ENCODE results near the gene INSM1. TPM values are rescaled to one million over a fixed set of nuclear protein-coding genes. Genes with fewer than 3 reads are reported as not detected.

INSM1 gene
- total RNA-seq, 1 donor from 2014 or later, result not detected

GRCh38 chr20:20363434-20363798 lies 4.5 kb upstream of the INSM1 start:
- Histone ChIP-seq H3K4me3 (ENCODE audit: low read depth, low read length) (no peak overlapping the region), H3K36me3 (ENCODE audit: control insufficient read depth, insufficient read depth, low read length) (no peaks in the 10 kb centered on the region), H3K27me3 (ENCODE audit: control insufficient read depth, insufficient read depth, low read length) (peaks cover 69% of the 10 kb centered on the region)
- no peak for DNase-seq (ENCODE audit: low read depth)
- no peak for TF ChIP-seq CTCF (IDR thresholded peaks at IDR 0.05; ENCODE audit: insufficient read depth, low read length, poor library complexity, severe bottlenecking)

- Histone ChIP-seq H3K36me3 (ENCODE audit: control insufficient read depth, insufficient read depth, low read length) (no peaks in the 10 kb centered on the region), H3K4me3 (ENCODE audit: low read depth, low read length) (no peak overlapping the region), H3K27me3 (ENCODE audit: control insufficient read depth, insufficient read depth, low read length) (peaks cover 73% of the 10 kb centered on the region)
- no peak for TF ChIP-seq CTCF (IDR thresholded peaks at IDR 0.05; ENCODE audit: insufficient read depth, low read length, poor library complexity, severe bottlenecking)
- DNase-seq (ENCODE audit: low read depth), result no peak
These were observed 3.9 kb upstream of the INSM1 start for GRCh38 chr20:20363799-20364592.

GRCh38 chr20:20364593-20365479 lies 3.1 kb upstream of the INSM1 start:
- H3K27me3 ChIP-seq (ENCODE audit: control insufficient read depth, insufficient read depth, low read length), result peaks cover 82% of the 10 kb centered on the region
- H3K4me3 ChIP-seq (ENCODE audit: low read depth, low read length), result no peak overlapping the region
- TF ChIP-seq CTCF (IDR thresholded peaks at IDR 0.05; ENCODE audit: insufficient read depth, low read length, poor library complexity, severe bottlenecking), result no peak
- no peak for DNase-seq (ENCODE audit: low read depth)
- no peaks in the 10 kb centered on the region for H3K36me3 ChIP-seq (ENCODE audit: control insufficient read depth, insufficient read depth, low read length)

- TF ChIP-seq CTCF (IDR thresholded peaks at IDR 0.05; ENCODE audit: insufficient read depth, low read length, poor library complexity, severe bottlenecking), result no peak
- peaks cover 89% of the 10 kb centered on the region for H3K27me3 ChIP-seq (ENCODE audit: control insufficient read depth, insufficient read depth, low read length)
- no peak overlapping the region for H3K4me3 ChIP-seq (ENCODE audit: low read depth, low read length)
- no peak for DNase-seq (ENCODE audit: low read depth)
- H3K36me3 ChIP-seq (ENCODE audit: control insufficient read depth, insufficient read depth, low read length), result no peaks in the 10 kb centered on the region
These were observed 2.3 kb upstream of the INSM1 start for GRCh38 chr20:20365480-20366161.

GRCh38 chr20:20366551-20366875 lies 1.4 kb upstream of the INSM1 start:
- H3K4me3 ChIP-seq (ENCODE audit: low read depth, low read length), result no peak overlapping the region
- H3K36me3 ChIP-seq (ENCODE audit: control insufficient read depth, insufficient read depth, low read length), result no peaks in the 10 kb centered on the region
- peaks cover 89% of the 10 kb centered on the region for H3K27me3 ChIP-seq (ENCODE audit: control insufficient read depth, insufficient read depth, low read length)
- no peak for TF ChIP-seq CTCF (IDR thresholded peaks at IDR 0.05; ENCODE audit: insufficient read depth, low read length, poor library complexity, severe bottlenecking)
- DNase-seq (ENCODE audit: low read depth), result no peak

All from kidney epithelial cell (primary cell).